ENCODE measurements around the gene FGGY.
"Not testable (repeated sequence)": the region's sequence is repeated elsewhere in the genome, so short reads cannot be mapped to it uniquely, and the experiment has no call there.

Gene FGGY

DNA sequence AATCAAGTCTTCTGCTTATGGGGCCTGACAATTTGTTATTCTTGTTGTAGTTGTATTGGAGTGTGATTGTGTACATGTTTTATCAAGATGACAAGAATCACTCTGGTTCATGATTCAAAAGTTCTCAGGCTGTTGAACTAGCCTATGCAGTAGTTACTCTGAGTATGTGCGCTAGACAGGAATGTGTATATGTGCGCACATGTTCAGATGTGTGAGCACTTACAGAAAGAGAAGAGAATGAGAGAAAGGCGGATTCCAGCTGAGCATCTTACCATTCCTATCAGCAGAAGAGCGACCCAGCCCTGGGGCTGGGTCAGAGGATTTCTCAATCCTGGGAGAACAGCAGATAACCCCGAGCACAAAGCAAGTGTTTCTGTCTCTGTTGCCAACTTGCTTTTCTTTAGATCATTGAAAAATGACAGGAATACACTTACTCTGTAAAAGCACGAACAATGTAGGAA, 407.1 kb downstream of the FGGY start:
- H3K4me3 ChIP-seq (ENCODE audit: low read depth, low read length), result no peak overlapping the region
- TF ChIP-seq MYC (IDR thresholded peaks at IDR 0.05; ENCODE audit: low read depth, low read length), result no peak
- TF ChIP-seq, protein P1, sequence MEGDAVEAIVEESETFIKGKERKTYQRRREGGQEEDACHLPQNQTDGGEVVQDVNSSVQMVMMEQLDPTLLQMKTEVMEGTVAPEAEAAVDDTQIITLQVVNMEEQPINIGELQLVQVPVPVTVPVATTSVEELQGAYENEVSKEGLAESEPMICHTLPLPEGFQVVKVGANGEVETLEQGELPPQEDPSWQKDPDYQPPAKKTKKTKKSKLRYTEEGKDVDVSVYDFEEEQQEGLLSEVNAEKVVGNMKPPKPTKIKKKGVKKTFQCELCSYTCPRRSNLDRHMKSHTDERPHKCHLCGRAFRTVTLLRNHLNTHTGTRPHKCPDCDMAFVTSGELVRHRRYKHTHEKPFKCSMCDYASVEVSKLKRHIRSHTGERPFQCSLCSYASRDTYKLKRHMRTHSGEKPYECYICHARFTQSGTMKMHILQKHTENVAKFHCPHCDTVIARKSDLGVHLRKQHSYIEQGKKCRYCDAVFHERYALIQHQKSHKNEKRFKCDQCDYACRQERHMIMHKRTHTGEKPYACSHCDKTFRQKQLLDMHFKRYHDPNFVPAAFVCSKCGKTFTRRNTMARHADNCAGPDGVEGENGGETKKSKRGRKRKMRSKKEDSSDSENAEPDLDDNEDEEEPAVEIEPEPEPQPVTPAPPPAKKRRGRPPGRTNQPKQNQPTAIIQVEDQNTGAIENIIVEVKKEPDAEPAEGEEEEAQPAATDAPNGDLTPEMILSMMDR (IDR thresholded peaks at IDR 0.05; ENCODE audit: low read depth, low read length), result no peak
- TF ChIP-seq, protein P2, sequence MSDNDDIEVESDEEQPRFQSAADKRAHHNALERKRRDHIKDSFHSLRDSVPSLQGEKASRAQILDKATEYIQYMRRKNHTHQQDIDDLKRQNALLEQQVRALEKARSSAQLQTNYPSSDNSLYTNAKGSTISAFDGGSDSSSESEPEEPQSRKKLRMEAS (IDR thresholded peaks at IDR 0.05; ENCODE audit: low read depth, low read length), result no peak
- no peak for TF ChIP-seq POLR2A (IDR thresholded peaks at IDR 0.05; ENCODE audit: extremely low read depth, insufficient read length)
- no peak for DNase-seq (ENCODE audit: low read depth)

DNA sequence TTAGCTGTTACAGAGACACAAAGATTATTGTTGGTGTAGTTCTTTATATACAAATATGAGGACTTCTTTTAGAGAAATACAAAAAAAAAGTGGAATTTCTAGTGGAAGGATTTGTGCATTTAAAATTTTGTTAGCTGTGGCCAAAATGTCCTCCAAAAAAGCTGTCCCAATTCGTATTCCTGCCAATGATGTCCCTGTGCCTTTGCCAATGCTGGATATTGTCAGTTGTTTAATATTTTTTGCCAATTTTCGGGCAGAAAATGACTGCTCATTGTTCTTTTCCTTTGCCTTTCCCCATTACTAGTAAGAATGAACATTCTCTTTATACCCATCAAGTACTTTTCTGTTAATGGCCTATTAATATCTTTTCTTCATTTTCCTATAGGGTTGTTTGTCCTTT, 407.8 kb downstream of the FGGY start:
- H3K4me3 ChIP-seq (ENCODE audit: low read depth, low read length), result no peak overlapping the region
- TF ChIP-seq, protein P2 (IDR thresholded peaks at IDR 0.05; ENCODE audit: low read depth, low read length), result no peak
- DNase-seq (ENCODE audit: low read depth), result no peak

DNA sequence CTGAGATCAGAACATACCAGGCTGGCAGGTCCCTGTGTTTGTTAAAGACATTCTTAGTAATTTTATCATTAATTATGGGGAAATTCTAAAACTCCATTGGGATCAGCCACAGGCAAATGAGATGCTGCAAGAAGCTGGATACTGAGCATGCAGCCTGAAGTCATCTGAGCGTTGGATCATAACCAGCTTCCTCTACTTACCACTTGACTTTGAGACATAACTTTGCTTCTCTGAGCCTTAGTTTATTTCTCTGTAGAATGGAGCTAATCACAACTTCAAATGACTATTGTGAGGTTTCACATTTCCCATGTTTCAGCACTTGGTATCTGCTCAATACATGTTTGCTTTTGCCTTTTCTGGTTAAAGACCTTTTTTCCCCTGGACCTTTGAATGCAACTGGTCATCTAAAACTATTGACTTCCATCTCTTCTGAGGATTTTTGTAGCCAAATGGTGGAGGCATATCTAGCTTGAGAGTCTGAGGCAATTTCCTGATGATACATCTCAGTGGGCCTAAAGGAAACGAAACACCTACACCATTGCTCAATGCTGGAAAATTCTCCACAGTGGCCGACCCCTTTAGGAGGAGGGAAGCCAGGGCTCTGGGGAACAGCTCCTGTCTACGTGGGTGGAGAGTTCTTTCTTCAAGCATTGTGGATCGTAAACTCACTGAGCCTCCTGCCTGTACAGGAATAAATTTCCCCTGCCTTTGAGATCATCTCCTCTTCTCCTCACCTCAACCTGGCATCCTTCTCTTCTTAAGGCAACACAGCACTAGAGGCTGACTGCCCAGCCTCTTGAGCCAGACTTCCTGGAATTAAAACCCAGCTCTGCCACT, 408.8 kb downstream of the FGGY start:
- H3K4me3 ChIP-seq (ENCODE audit: low read depth, low read length), result no peak overlapping the region
- TF ChIP-seq MYC (IDR thresholded peaks at IDR 0.05; ENCODE audit: low read depth, low read length) (no peak), POLR2A (IDR thresholded peaks at IDR 0.05; ENCODE audit: extremely low read depth, insufficient read length) (no peak)
- TF ChIP-seq, protein P2 (IDR thresholded peaks at IDR 0.05; ENCODE audit: low read depth, low read length), result no peak
- TF ChIP-seq, protein P1 (IDR thresholded peaks at IDR 0.05; ENCODE audit: low read depth, low read length), result no peak
- peak; percentile 49 for DNase-seq (ENCODE audit: low read depth)

DNA sequence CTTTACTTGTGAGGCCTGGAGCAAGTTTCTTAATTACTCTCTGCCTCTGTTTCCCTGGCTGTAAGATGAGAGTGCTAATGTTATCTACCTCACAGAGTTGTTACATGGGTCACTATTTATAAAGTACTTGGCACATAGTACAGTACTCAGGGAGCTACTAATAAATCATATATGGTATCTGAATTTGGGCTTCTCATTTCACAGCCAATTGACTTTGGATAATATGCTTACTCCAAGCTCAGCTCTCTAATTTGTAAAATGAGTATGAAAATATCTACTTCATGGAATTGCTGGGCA, 409.4 kb downstream of the FGGY start:
- TF ChIP-seq, protein P1 (IDR thresholded peaks at IDR 0.05; ENCODE audit: low read depth, low read length), result no peak
- no peak for TF ChIP-seq POLR2A (IDR thresholded peaks at IDR 0.05; ENCODE audit: extremely low read depth, insufficient read length)
- TF ChIP-seq, protein P2 (IDR thresholded peaks at IDR 0.05; ENCODE audit: low read depth, low read length), result no peak
- TF ChIP-seq MYC (IDR thresholded peaks at IDR 0.05; ENCODE audit: low read depth, low read length), result no peak
- no peak for DNase-seq (ENCODE audit: low read depth)
- no peak overlapping the region for H3K4me3 ChIP-seq (ENCODE audit: low read depth, low read length)

DNA sequence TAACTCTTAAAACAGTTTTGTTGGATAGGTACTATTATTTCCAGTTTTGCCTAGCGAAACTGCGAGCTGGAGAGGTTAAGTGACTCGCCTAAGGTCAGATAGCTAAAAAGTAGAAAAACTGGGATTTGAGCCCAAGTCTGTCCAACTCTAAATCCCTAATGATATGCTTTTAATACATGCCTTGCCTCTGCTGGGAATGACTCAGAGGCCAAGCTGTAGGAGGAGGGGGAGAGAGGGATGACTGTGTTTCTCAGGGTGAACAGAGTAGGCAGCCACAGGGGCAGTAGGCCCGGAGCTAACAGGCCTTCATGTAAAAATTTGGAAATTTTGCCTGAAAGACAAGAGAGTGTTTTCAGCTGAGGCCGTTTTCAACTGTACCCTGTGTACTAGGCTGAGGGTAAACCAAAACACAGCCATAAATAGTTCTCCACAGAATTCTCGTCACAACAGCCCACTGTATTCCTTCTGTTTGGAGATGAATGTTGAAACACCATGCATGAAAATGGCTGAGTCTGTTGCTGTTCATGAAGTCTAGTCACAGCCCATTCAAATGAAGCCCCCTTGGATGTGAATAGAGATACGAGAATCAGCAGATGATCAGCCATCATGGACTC, 410.4 kb downstream of the FGGY start:
- no peak for DNase-seq (ENCODE audit: low read depth)
- TF ChIP-seq MYC (IDR thresholded peaks at IDR 0.05; ENCODE audit: low read depth, low read length), result no peak
- no peak for TF ChIP-seq POLR2A (IDR thresholded peaks at IDR 0.05; ENCODE audit: extremely low read depth, insufficient read length)
- TF ChIP-seq, protein P2 (IDR thresholded peaks at IDR 0.05; ENCODE audit: low read depth, low read length), result no peak
- no peak overlapping the region for H3K4me3 ChIP-seq (ENCODE audit: low read depth, low read length)

DNA sequence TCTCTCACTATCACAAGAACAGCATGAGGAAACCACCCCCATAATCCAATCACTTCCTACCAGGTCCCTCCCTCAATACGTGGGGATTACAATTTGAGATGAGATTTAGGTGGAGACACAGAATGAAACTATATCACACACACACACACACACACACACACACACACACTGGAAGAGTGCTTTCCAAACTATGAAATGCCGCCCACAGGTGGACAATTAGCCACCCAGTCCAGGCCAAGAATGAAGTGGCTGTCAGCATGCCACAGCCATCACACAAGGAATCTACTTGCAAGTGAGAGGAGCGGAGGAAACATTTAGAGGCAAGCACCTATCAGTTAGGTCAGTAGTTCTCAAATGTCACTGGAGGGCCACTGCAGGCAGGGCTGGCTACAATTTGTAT, 412.4 kb downstream of the FGGY start:
- H3K4me3 ChIP-seq (ENCODE audit: low read depth, low read length), result no peak overlapping the region
- TF ChIP-seq, protein P2 (IDR thresholded peaks at IDR 0.05; ENCODE audit: low read depth, low read length), result no peak
- TF ChIP-seq, protein P1 (IDR thresholded peaks at IDR 0.05; ENCODE audit: low read depth, low read length), result no peak
- TF ChIP-seq POLR2A (IDR thresholded peaks at IDR 0.05; ENCODE audit: extremely low read depth, insufficient read length) (no peak), MYC (IDR thresholded peaks at IDR 0.05; ENCODE audit: low read depth, low read length) (no peak)
- no peak for DNase-seq (ENCODE audit: low read depth)

DNA sequence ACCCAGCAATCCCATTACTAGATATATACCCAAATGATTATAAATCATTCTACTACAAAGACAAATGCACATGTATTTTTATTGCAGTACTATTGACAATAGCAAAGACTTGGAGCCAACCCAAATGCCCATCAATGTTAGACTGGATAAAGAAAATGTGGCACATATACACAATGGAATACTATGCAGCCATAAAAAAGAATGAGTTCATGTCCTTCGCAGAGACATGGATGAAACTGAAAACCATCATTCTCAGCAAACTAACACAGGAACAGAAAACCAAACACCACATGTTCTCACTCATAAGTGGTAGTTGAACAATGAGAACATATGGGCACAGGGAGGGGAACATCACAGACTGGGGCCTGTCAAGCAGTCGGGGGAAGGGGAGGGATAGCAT, 414.0 kb downstream of the FGGY start:
- not testable (repeated sequence) for DNase-seq (ENCODE audit: low read depth); H3K4me3 ChIP-seq (ENCODE audit: low read depth, low read length)
